Mesenchymal stem cell (in vitro differentiated cells and primary cell): ENCODE measurements around the gene NSMCE1.
"Not testable (repeated sequence)": the region's sequence is repeated elsewhere in the genome, so short reads cannot be mapped to it uniquely, and the experiment has no call there.

Experiments used
- DNase-seq: peaks from one replicate; pipeline ENCODE4 v3.0.0-alpha.2; 2013
- H2AFZ ChIP-seq: one replicate; pipeline ENCODE4 v1.6.1; 2013; ENCODE audit warnings: low read depth, mild to moderate bottlenecking, control low read depth, inconsistent platforms, low read length, moderate library complexity
- H2AK5ac ChIP-seq: 2 replicates; pipeline ENCODE4 v1.6.1; 2013; ENCODE audit warnings: low read length, moderate library complexity, mild to moderate bottlenecking, inconsistent platforms; ENCODE audit not compliant: severe bottlenecking
- H2BK120ac ChIP-seq: one replicate; pipeline ENCODE4 v1.6.1; 2013; ENCODE audit warnings: low read depth, mild to moderate bottlenecking, inconsistent platforms, low read length, moderate library complexity
- H2BK12ac ChIP-seq, 2 experiments: one replicate each; pipeline ENCODE4 v1.6.1; 2013; ENCODE audit warnings: inconsistent platforms in 2 of 2, low read length in 2 of 2, mild to moderate bottlenecking in 2 of 2, moderate library complexity in 2 of 2, control low read depth in 1 of 2
- H2BK15ac ChIP-seq: one replicate; pipeline ENCODE4 v1.6.1; 2013; ENCODE audit warnings: mild to moderate bottlenecking, low read depth, inconsistent platforms; ENCODE audit not compliant: poor library complexity, severe bottlenecking
- H2BK5ac ChIP-seq: 2 replicates; pipeline ENCODE4 v1.6.1; 2013; ENCODE audit warnings: low read depth, mild to moderate bottlenecking, low read length, control low read depth, inconsistent platforms; ENCODE audit not compliant: poor library complexity, severe bottlenecking
- H3K14ac ChIP-seq, 2 experiments: one replicate each; pipeline ENCODE4 v1.6.1; 2013; ENCODE audit warnings: inconsistent platforms in 2 of 2, low read length in 2 of 2, control low read depth in 1 of 2, mild to moderate bottlenecking in 1 of 2, moderate library complexity in 1 of 2
- H3K18ac ChIP-seq, 2 experiments: one replicate each; pipeline ENCODE4 v1.6.1; 2013; ENCODE audit warnings: inconsistent platforms in 2 of 2, low read length in 2 of 2, control low read depth in 1 of 2, low read depth in 1 of 2, mild to moderate bottlenecking in 1 of 2
- H3K23ac ChIP-seq, 2 experiments: one replicate each; pipeline ENCODE4 v1.6.1; 2013; ENCODE audit warnings: inconsistent platforms in 2 of 2, low read length in 2 of 2, mild to moderate bottlenecking in 2 of 2, moderate library complexity in 2 of 2, control low read depth in 1 of 2
- H3K27ac ChIP-seq: 2 replicates; pipeline ENCODE4 v1.5.1; 2013; ENCODE audit warnings: mild to moderate bottlenecking, moderate library complexity, low read length, control low read depth, inconsistent platforms; ENCODE audit not compliant: poor library complexity, severe bottlenecking
- H3K27me3 ChIP-seq, 2 experiments: 2 replicates each; pipeline versions ENCODE4 v1.6.1 to v1.7.0; 2013; ENCODE audit warnings: low read length in 2 of 2, mild to moderate bottlenecking in 2 of 2, moderate library complexity in 2 of 2, control low read depth in 1 of 2, inconsistent platforms in 1 of 2; ENCODE audit not compliant: control insufficient read depth in 1 of 2, insufficient read depth in 1 of 2
- H3K36me3 ChIP-seq, 2 experiments: 2 replicates each; pipeline versions ENCODE4 v1.6.1 to v1.7.0; 2013; ENCODE audit warnings: low read length in 2 of 2, control low read depth in 1 of 2, inconsistent platforms in 1 of 2, low read depth in 1 of 2, mild to moderate bottlenecking in 1 of 2; ENCODE audit not compliant: insufficient read depth in 2 of 2, control insufficient read depth in 1 of 2
- H3K4ac ChIP-seq, 2 experiments: one replicate each; pipeline ENCODE4 v1.6.1; 2013; ENCODE audit warnings: inconsistent platforms in 2 of 2, low read length in 2 of 2, mild to moderate bottlenecking in 2 of 2, moderate library complexity in 2 of 2, control low read depth in 1 of 2, low read depth in 1 of 2
- H3K4me1 ChIP-seq: 2 replicates; pipeline ENCODE4 v1.6.1; 2013; ENCODE audit warnings: low read depth, low read length, control low read depth; ENCODE audit not compliant: control insufficient read depth, insufficient read depth
- H3K4me2 ChIP-seq: 2 replicates; pipeline ENCODE4 v1.6.1; 2013; ENCODE audit warnings: low read length, mild to moderate bottlenecking, inconsistent platforms; ENCODE audit not compliant: poor library complexity, severe bottlenecking
- H3K4me3 ChIP-seq, 2 experiments: 2 replicates each; pipeline versions ENCODE4 v1.5.1 to v1.7.0; 2013; ENCODE audit warnings: low read length in 2 of 2, mild to moderate bottlenecking in 2 of 2, control low read depth in 1 of 2, low read depth in 1 of 2; ENCODE audit not compliant: insufficient read depth in 1 of 2
- H3K79me1 ChIP-seq: replicated peaks from 2 replicates; pipeline ENCODE4 v1.6.1; 2013; ENCODE audit warnings: mild to moderate bottlenecking, control low read depth, low read length, inconsistent platforms; ENCODE audit not compliant: poor library complexity, severe bottlenecking
- H3K9ac ChIP-seq: 2 replicates; pipeline ENCODE4 v1.7.0; 2013; ENCODE audit warnings: mild to moderate bottlenecking, low read length, moderate library complexity
- H3K9me3 ChIP-seq: 2 replicates; pipeline ENCODE4 v1.7.0; 2013; ENCODE audit warnings: mild to moderate bottlenecking, low read length; ENCODE audit not compliant: control insufficient read depth
- H4K8ac ChIP-seq: one replicate; pipeline ENCODE4 v1.6.1; 2013; ENCODE audit warnings: inconsistent platforms, mild to moderate bottlenecking, low read length, moderate library complexity
- H4K91ac ChIP-seq: one replicate; pipeline ENCODE4 v1.6.1; 2013; ENCODE audit warnings: mild to moderate bottlenecking, low read length, inconsistent platforms
- WGBS: methylation state at CpG from one replicate; pipeline ENCODE4 v1.1.7; 2013; ENCODE audit warnings: mixed read lengths; 5-methylcytosine and 5-hydroxymethylcytosine counted together

NSMCE1 gene

DNA sequence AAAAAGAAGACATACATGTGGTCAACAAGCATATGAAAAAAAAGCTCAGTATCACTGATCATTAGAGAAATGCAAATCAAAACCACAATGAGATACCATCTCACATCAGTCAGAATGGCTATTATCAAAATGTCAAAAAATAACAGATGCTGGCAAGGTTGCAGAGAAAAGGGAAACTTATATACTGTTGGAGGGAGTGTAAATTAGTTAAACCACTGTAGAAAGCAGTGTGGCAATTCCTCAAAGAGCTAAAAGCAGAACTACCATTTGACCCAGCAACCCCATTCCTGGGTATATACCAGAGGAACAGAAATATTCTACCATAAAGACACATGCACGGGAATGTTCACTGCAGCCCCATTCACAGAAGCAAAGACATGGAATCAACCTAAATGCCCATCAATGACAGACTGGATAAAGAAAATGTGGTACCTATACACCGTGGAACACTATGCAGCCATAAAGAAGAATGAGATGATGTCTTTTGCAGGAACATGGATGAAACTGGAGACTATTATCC lies 5.6 kb downstream of the NSMCE1 start:
- H3K4me2 ChIP-seq, H4K91ac ChIP-seq, H3K27me3 ChIP-seq, H3K4me1 ChIP-seq, H3K14ac ChIP-seq, H3K4me3 ChIP-seq, H4K8ac ChIP-seq, H3K9me3 ChIP-seq, H2BK120ac ChIP-seq, H2BK15ac ChIP-seq, H3K9ac ChIP-seq, H3K27ac ChIP-seq, H3K18ac ChIP-seq, H2BK12ac ChIP-seq, H2AK5ac ChIP-seq, H3K36me3 ChIP-seq, DNase-seq, H3K4ac ChIP-seq, H2BK5ac ChIP-seq, H2AFZ ChIP-seq, H3K23ac ChIP-seq: not testable (repeated sequence)
- 100% methylated on average over 1 of the region's 2 CpGs for WGBS
- H3K79me1 ChIP-seq = peaks cover 16% of the 10 kb centered on the region

DNA sequence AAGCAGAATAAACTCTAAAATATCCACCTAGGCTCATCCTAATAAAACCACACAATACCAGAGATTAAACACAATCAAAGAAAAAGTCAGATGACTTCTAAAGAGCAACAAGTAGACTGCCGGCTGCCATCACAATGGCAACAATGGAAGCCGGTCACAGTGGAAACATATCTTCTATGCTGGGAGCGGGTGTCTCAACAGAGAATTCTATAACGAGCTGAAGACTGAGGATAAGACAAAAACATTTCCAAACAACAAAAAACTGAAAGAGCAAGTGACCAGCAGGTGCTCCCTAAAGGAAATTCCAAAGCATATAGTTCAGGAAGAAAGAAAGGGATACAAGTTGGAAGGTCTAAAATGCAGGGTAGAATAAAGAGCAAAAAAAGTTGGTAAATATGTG lies 8.9 kb downstream of the NSMCE1 start:
- H3K23ac ChIP-seq = no peak overlapping the region
- no peaks in the 10 kb centered on the region for H3K27me3 ChIP-seq
- H4K8ac ChIP-seq = no peak overlapping the region
- no peaks in the 10 kb centered on the region for H3K9me3 ChIP-seq
- no peak overlapping the region for H3K14ac ChIP-seq
- no peak overlapping the region for H2BK12ac ChIP-seq
- no peak overlapping the region for H3K4ac ChIP-seq
- no peaks in the 10 kb centered on the region for H3K4me1 ChIP-seq
- H3K27ac ChIP-seq = no peak overlapping the region
- H2BK15ac ChIP-seq = no peak overlapping the region
- no peak for DNase-seq
- no peak overlapping the region for H2BK120ac ChIP-seq
- H3K4me3 ChIP-seq = no peak overlapping the region
- no peak overlapping the region for H3K4me2 ChIP-seq
- no peak overlapping the region for H2AK5ac ChIP-seq
- H3K36me3 ChIP-seq = peaks cover 9 to 27% of the 10 kb centered on the region in 2 experiments
- H4K91ac ChIP-seq = no peak overlapping the region
- no peak overlapping the region for H2BK5ac ChIP-seq
- H3K18ac ChIP-seq = no peak overlapping the region
- H3K9ac ChIP-seq = no peak overlapping the region
- H3K79me1 ChIP-seq = peaks cover 17% of the 10 kb centered on the region
- no peak overlapping the region for H2AFZ ChIP-seq
- WGBS = 98% methylated on average over 3 of the region's 4 CpGs

DNA sequence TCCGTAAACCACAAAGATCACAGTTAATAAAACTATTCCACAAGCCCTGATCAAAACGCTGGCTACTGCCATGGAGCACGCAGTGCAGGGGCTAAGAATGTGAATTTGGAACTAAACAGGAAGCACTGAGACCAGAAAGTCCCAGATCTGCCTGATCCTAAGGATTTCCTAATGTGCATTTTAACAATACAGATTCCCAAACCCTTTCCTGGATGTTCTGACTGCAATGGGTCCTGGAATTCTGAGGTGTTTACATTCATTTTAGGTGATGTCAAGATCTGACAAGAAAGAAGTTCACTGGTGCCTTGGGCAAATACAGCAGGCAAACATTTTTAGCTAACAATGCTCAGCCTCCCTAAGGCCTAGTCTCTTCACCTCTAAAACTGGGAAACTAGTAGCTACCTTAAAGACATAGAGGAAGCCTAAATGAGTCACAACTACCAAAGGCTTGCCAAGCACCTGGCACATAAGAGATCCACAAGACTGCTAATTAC lies 10.3 kb downstream of the NSMCE1 start:
- 65% methylated on average over 3 of the region's 3 CpGs for WGBS

DNA sequence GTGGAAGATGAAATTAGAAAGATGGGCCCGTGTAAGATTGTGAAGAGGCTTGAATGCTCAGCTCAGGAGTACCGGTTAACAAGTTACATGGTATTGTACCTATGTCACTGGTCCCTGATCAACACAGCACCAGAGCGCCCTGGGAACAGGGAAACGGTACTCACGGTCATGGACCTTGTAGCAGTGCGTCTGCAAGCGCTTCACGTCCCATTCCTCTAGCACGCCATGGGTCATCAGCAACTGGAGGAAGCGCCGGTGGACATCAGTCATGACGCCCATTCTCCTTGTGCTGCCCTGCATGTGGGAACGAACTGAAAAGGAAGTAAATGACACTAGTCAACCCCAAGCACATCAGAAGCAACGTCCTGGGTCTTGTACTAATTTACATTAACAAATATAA lies 11.3 kb downstream of the NSMCE1 start:
- H2AFZ ChIP-seq = no peak overlapping the region
- H2BK12ac ChIP-seq = no peak overlapping the region
- H3K79me1 ChIP-seq = peaks cover 18% of the 10 kb centered on the region
- no peak overlapping the region for H2BK120ac ChIP-seq
- no peaks in the 10 kb centered on the region for H3K27me3 ChIP-seq
- H3K9me3 ChIP-seq = no peaks in the 10 kb centered on the region
- H3K4ac ChIP-seq = no peak overlapping the region
- H4K91ac ChIP-seq = no peak overlapping the region
- peak overlapping the region; percentile 1 to 23 for H3K18ac ChIP-seq
- H4K8ac ChIP-seq = no peak overlapping the region
- DNase-seq = no peak
- no peak overlapping the region for H2BK5ac ChIP-seq
- no peak overlapping the region for H3K23ac ChIP-seq
- H2BK15ac ChIP-seq = no peak overlapping the region
- H2AK5ac ChIP-seq = no peak overlapping the region
- no peak overlapping the region for H3K9ac ChIP-seq
- no peak overlapping the region for H3K4me2 ChIP-seq
- peaks cover 9 to 25% of the 10 kb centered on the region in 2 experiments for H3K36me3 ChIP-seq
- 98% methylated on average over 12 of the region's 14 CpGs for WGBS
- no peak overlapping the region for H3K4me3 ChIP-seq
- H3K14ac ChIP-seq = no peak overlapping the region
- peaks cover 2% of the 10 kb centered on the region for H3K4me1 ChIP-seq
- H3K27ac ChIP-seq = no peak overlapping the region

More for the DNA sequence above, 10.3 kb downstream of the NSMCE1 start:
- Histone ChIP-seq H2BK15ac (no peak overlapping the region), H3K36me3 (peaks cover 9 to 27% of the 10 kb centered on the region in 2 experiments), H3K4me3 (no peak overlapping the region), H3K4ac (no peak overlapping the region), H4K8ac (no peak overlapping the region), H3K23ac (no peak overlapping the region), H3K27me3 (no peaks in the 10 kb centered on the region), H3K9me3 (no peaks in the 10 kb centered on the region), H3K4me1 (peaks cover 2% of the 10 kb centered on the region), H3K14ac (no peak overlapping the region), H3K4me2 (no peak overlapping the region), H2AFZ (no peak overlapping the region), H2AK5ac (no peak overlapping the region), H3K79me1 (peaks cover 15% of the 10 kb centered on the region), H2BK12ac (no peak overlapping the region), H3K9ac (peak overlapping the region; percentile 36), H3K18ac (no peak overlapping the region), H2BK120ac (no peak overlapping the region), H4K91ac (no peak overlapping the region), H2BK5ac (no peak overlapping the region), H3K27ac (no peak overlapping the region)
- DNase-seq = peak; percentile 60
